ENCODE results near the gene BCLAF1. TPM values are rescaled to one million over a fixed set of nuclear protein-coding genes. Genes with fewer than 3 reads are reported as not detected.

BCLAF1 gene
- total and polyA plus RNA-seq, 9 of the 15 experiments (the other 6 are each of a cell fraction or from before 2014, with no cell fraction given) = 65.4 to 286 (median 165) TPM

DNA sequence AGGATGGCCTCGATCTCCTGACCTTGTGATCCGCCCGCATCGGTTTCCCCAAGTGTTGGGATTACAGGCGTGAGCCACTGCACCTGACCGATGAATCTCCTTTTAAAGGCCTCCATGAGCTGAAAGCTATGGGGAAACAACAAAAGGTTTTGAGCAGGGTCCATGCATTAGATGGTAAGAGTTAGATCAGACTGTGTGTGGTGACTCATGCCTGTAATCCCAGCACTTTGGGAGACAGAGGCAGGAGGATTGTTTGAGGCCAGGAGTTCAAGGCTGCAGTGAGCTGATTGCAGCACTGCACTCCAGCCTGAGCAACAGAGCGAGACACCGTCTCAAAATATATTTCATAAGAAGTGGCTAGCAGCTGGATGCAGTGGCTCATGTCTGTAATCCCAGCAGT is 41.0 kb upstream of the BCLAF1 start:
- in situ Hi-C loops (cut with MboI) (loop anchor here (25.0 kb wide), 1 partner anchor 207 kb away; no protein-coding TSS in a partner anchor), intact Hi-C loops (cut with micrococcal nuclease) (no loop called here)
- Histone ChIP-seq H3K9me1 (ENCODE audit: control insufficient read depth, insufficient read depth, low read length) (no peaks in the 10 kb centered on the region), H3K4me1 (replicated peaks in 1 of 2; ENCODE audit: control insufficient read depth in 2 of 2, insufficient read depth in 2 of 2, low read length in 2 of 2) (peaks cover 7 to 15% of the 10 kb centered on the region in 2 experiments; a peak in 4 of 5 replicates), H3K4me2 (ENCODE audit: insufficient read depth, low read length) (no peak overlapping the region), H3K79me2 (ENCODE audit: control insufficient read depth, insufficient read depth, low read length) (no peaks in the 10 kb centered on the region), H3K9me3 (replicated peaks; ENCODE audit: control insufficient read depth, insufficient read depth, low read depth, low read length) (no peaks in the 10 kb centered on the region), H3K27me3 (ENCODE audit: control insufficient read depth in 2 of 2, insufficient read depth in 2 of 2, low read length in 2 of 2) (peaks cover 3 to 22% of the 10 kb centered on the region in 2 experiments; a peak in 4 of 5 replicates), H3K4me3 (no peak overlapping the region), H2AFZ (ENCODE audit: low read depth, low read length) (no peak overlapping the region), H3K27ac (ENCODE audit: extremely low read depth, low read depth, low read length) (no peak overlapping the region), H3K36me3 (ENCODE audit: control insufficient read depth, insufficient read depth, low read length) (no peaks in the 10 kb centered on the region), H4K20me1 (replicated peaks; ENCODE audit: control insufficient read depth, insufficient read depth, low read length) (no peaks in the 10 kb centered on the region), H3K9ac (ENCODE audit: insufficient read depth in 1 of 2, low read depth in 2 of 2, low read length in 2 of 2) (no peak overlapping the region)
- no peak for TF ChIP-seq ZNF592 (IDR thresholded peaks at IDR 0.05)
- peak; percentile 22; the same call in 1 of the 2 replicates for TF ChIP-seq CBFA2T3 (IDR thresholded peaks at IDR 0.05)
- no peak for TF ChIP-seq ELF4 (CRISPR knock-in tag; IDR thresholded peaks at IDR 0.05)
- TF ChIP-seq JUND (IDR thresholded peaks at IDR 0.05; ENCODE audit: borderline replicate concordance, low read depth, low read length) = 0 out of 2 replicates have a peak, but pooled peaks have one; percentile 31
- no peak for TF ChIP-seq JUND (tag; IDR thresholded peaks at IDR 0.05; ENCODE audit: borderline replicate concordance, low read depth, low read length)
- TF ChIP-seq CREB5 (CRISPR knock-in tag; IDR thresholded peaks at IDR 0.05) = no peak
- TF ChIP-seq, protein P1, sequence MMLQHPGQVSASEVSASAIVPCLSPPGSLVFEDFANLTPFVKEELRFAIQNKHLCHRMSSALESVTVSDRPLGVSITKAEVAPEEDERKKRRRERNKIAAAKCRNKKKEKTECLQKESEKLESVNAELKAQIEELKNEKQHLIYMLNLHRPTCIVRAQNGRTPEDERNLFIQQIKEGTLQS (IDR thresholded peaks at IDR 0.05) = peak; percentile 60; the same call in 1 of the 2 replicates
- TF ChIP-seq, protein P1 (CRISPR knock-in tag; conservative IDR thresholded peaks at IDR 0.05) = no peak
- WGBS (ENCODE audit: insufficient coverage, low coverage, missing lambda C conversion rate) = 12% methylated on average over 8 of the region's 8 CpGs
- ATAC-seq (no peak), FAIRE-seq (peak; percentile 44), DNase-seq (ENCODE audit: extremely low read depth in 1 of 4, low spot score in 3 of 4) (no peak)
- CTCF ChIA-PET (ENCODE audit: low intra/inter-chr PET ratio) = no interaction called here
- no TSS peak for BruUV-seq (replicated peaks)
- POLR2A ChIA-PET = interaction anchor here (0.6 to 1.3 kb wide), 3 partner anchors 9 to 158 kb away, joined by 3 to 5 read pairs (median 4); partner anchors contain the start of gene BCLAF1
